HepG2 (cell line): Measurements from ENCODE around the gene VRK1. TPM values are rescaled to one million over a fixed set of nuclear protein-coding genes. Genes with fewer than 3 reads are reported as not detected.

Experiments used
- ATAC-seq: fragments of 200-7000 bp; cut with Tn5 transposase; 3 replicates; pipeline ENCODE4 v1.9.1; 2020; ENCODE audit warnings: mild to moderate bottlenecking, moderate library complexity
- BruUV-seq: library from RNA; stranded (reverse); fragments of 400-500 nt; replicated peaks from 2 replicates; lab custom pipeline; 2021; lab: Mats Ljungman, UMichigan
- CTCF ChIA-PET: fragments of 300-600 bp; formaldehyde crosslinking; extraction: SDS; loops from one replicate; lab custom pipeline; 2021; ENCODE audit warnings: low total read pairs, inconsistent platforms, low intra/inter-chr PET ratio; lab: Yijun Ruan, JAX
- POLR2A ChIA-PET: fragments of 350-600 bp; sonication (Branson Sonifier 250); formaldehyde crosslinking; loops from one replicate; lab custom pipeline; 2020; ENCODE audit warnings: antibody characterized with exemption, inconsistent platforms; lab: Yijun Ruan, JAX
- DNase-seq: peaks from one replicate; pipeline ENCODE4 v3.0.0-alpha.2; 2015; ENCODE audit warnings: low spot score
- FAIRE-seq: peaks from 3 replicates; lab custom pipeline; 2011; peaks lifted over from hg19 to GRCh38; lab: Jason Lieb, UNC
- H2AFZ ChIP-seq: one replicate; pipeline ENCODE4 v1.6.1; 2011; ENCODE audit warnings: low read length, inconsistent platforms
- H3K27ac ChIP-seq: fragments of 300-600 bp; 3 replicates; pipeline ENCODE4 v1.8.0; 2011; ENCODE audit warnings: mixed run types, mild to moderate bottlenecking, mixed read lengths, low read length, inconsistent platforms; ENCODE audit not compliant: insufficient read depth; ENCODE audit errors: extremely low read length
- H3K27me3 ChIP-seq, 2 experiments: fragments of 200-600 bp in 1 of 2; 2 replicates in 1 of 2; 3 replicates in 1 of 2; pipeline versions ENCODE4 v1.6.0 to v1.8.0; 2011; ENCODE audit warnings: low read length in 2 of 2, mild to moderate bottlenecking in 2 of 2, moderate library complexity in 2 of 2, inconsistent platforms in 1 of 2; ENCODE audit not compliant: insufficient read depth in 2 of 2, control insufficient read depth in 1 of 2
- H3K36me3 ChIP-seq, 2 experiments: fragments of 200-600 bp in 1 of 2; replicated peaks in 1 of 2; 2 replicates in 1 of 2; 3 replicates in 1 of 2; pipeline versions ENCODE4 v1.5.1 to v1.8.0; 2011; ENCODE audit warnings: low read length in 2 of 2, inconsistent platforms in 1 of 2; ENCODE audit not compliant: insufficient read depth in 2 of 2, control insufficient read depth in 1 of 2
- H3K4me1 ChIP-seq: 2 replicates; pipeline ENCODE4 v1.5.1; 2012; ENCODE audit warnings: low read length, inconsistent platforms; ENCODE audit not compliant: insufficient read depth
- H3K4me2 ChIP-seq: 2 replicates; pipeline ENCODE4 v1.6.0; 2011; ENCODE audit warnings: low read depth, low read length, inconsistent platforms
- H3K4me3 ChIP-seq, 3 experiments: fragments of 200-600 bp in 1 of 3; sonication (generic), shearing (Covaris generic) in 1 of 3; replicated peaks in 1 of 3; 2 replicates each; pipeline ENCODE4 v1.5.1; 2011 to 2016; ENCODE audit warnings: low read length in 3 of 3, inconsistent platforms in 2 of 3, low read depth in 2 of 3, mild to moderate bottlenecking in 2 of 3, control low read depth in 1 of 3, mixed read lengths in 1 of 3; ENCODE audit not compliant: insufficient read depth in 1 of 3
- H3K79me2 ChIP-seq: one replicate; pipeline ENCODE4 v1.6.1; 2011; ENCODE audit warnings: low read length, inconsistent platforms; ENCODE audit not compliant: insufficient read depth
- H3K9ac ChIP-seq: 2 replicates; pipeline ENCODE4 v1.6.0; 2011; ENCODE audit warnings: mild to moderate bottlenecking, low read depth, low read length, inconsistent platforms; ENCODE audit not compliant: insufficient read depth
- H3K9me3 ChIP-seq: 2 replicates; pipeline ENCODE4 v1.5.1; 2012; ENCODE audit warnings: mild to moderate bottlenecking, low read length
- H4K20me1 ChIP-seq: 2 replicates; pipeline ENCODE4 v1.6.0; 2011; ENCODE audit warnings: inconsistent platforms, mild to moderate bottlenecking, low read length, moderate library complexity; ENCODE audit not compliant: insufficient read depth
- ATF5 ChIP-seq: sonication (generic); formaldehyde crosslinking; IDR thresholded peaks from 2 replicates; pipeline ENCODE4 v1.4.0; 2020; ENCODE audit warnings: mild to moderate bottlenecking, low read depth, missing genetic modification reagents
- DNMT3B ChIP-seq: conservative IDR thresholded peaks from 2 replicates; pipeline ENCODE4 v1.6.1; 2016; ENCODE audit warnings: missing biosample characterization, control low read depth
- DPF2 ChIP-seq: sonication (generic); formaldehyde crosslinking; IDR thresholded peaks from 2 replicates; pipeline ENCODE4 v1.4.0; 2020; ENCODE audit warnings: mild to moderate bottlenecking, low read depth, missing genetic modification reagents, borderline replicate concordance
- NR2F2 ChIP-seq: IDR thresholded peaks from 2 replicates; pipeline ENCODE4 v1.6.1; 2012; ENCODE audit warnings: low read depth, inconsistent platforms, borderline replicate concordance
- RNF219 ChIP-seq: sonication (generic); formaldehyde crosslinking; IDR thresholded peaks from 2 replicates; pipeline ENCODE4 v1.5.0; 2020; ENCODE audit warnings: mild to moderate bottlenecking, missing genetic modification reagents
- ZBTB21 ChIP-seq: sonication (generic); formaldehyde crosslinking; IDR thresholded peaks from 2 replicates; pipeline ENCODE4 v1.4.0; 2020; ENCODE audit warnings: missing genetic modification reagents
- ZBTB38 ChIP-seq: sonication (generic); formaldehyde crosslinking; IDR thresholded peaks from 2 replicates; pipeline ENCODE4 v1.5.1; 2020; ENCODE audit warnings: mild to moderate bottlenecking, missing genetic modification reagents
- ZC3H4 ChIP-seq: sonication (generic); formaldehyde crosslinking; IDR thresholded peaks from 2 replicates; pipeline ENCODE4 v1.4.0; 2020; ENCODE audit warnings: missing genetic modification reagents, borderline replicate concordance
- ZNF251 ChIP-seq: sonication (generic); formaldehyde crosslinking; IDR thresholded peaks from 2 replicates; pipeline ENCODE4 v1.9.0; 2021; ENCODE audit warnings: mild to moderate bottlenecking, missing genetic modification reagents
- ZNF614 ChIP-seq: IDR thresholded peaks from 2 replicates; pipeline ENCODE4 v1.6.1; 2018; ENCODE audit warnings: missing biosample characterization, missing genetic modification reagents, inconsistent platforms, borderline replicate concordance
- WGBS: methylation state at CpG from one replicate; pipeline ENCODE4 v1.1.6; 2017; ENCODE audit warnings: low lambda C conversion rate; 5-methylcytosine and 5-hydroxymethylcytosine counted together
- in situ Hi-C: cut with HindIII; loops from 2 replicates; pipeline ENCODE4 v1.10.0; 2017; ENCODE audit warnings: low pct_unique_long_range_greater_than_20kb; ENCODE audit not compliant: extremely low pct_ligation_motif_present
- intact Hi-C: fragments of 100-400 bp; cut with micrococcal nuclease; formaldehyde crosslinking; loops from one replicate; pipeline ENCODE4 v1.10.0; 2022; ENCODE audit not compliant: unreplicated experiment
- polyA plus RNA-seq, 8 experiments: library from polyadenylated mRNA; depleted of rRNA in 3 of 8; stranded (reverse) in 7 of 8; unstranded in 1 of 8; fragments of >200 nt; fragmentation: Illumina TruSeq in 4 of 8; extraction: Trizol in 4 of 8; gene quantifications; 2 replicates each; pipeline versions ENCODE4 v1.2.1 to v1.2.3, GENCODE V29; 2011 to 2016; ENCODE audit warnings: low read depth in 4 of 8, missing spikeins in 1 of 8, mixed read lengths in 1 of 8; ENCODE audit not compliant: insufficient read depth in 1 of 8
- total RNA-seq, 5 experiments: library from RNA; depleted of rRNA; stranded (reverse); fragments of >200 nt; fragmentation: Illumina TruSeq; extraction: Trizol; gene quantifications; 2 replicates each; pipeline ENCODE4 v1.2.3, GENCODE V29; 2016; ENCODE audit warnings: low read depth in 1 of 5

The VRK1 gene
- total and polyA plus RNA-seq, 2 of the 13 experiments (the other 11 are each of a cell fraction or from before 2014, with no cell fraction given), result 7.9 to 51.3 TPM

GRCh38 chr14:96790186-96790585 is 7.0 kb upstream of the VRK1 start:
- POLR2A ChIA-PET, result no interaction called here
- H2AFZ ChIP-seq, result no peak overlapping the region
- H3K4me3 ChIP-seq, result no peak overlapping the region
- H3K4me1 ChIP-seq, result peaks cover 2% of the 10 kb centered on the region
- TF ChIP-seq ZNF251 (CRISPR knock-in tag) (no peak), ZBTB21 (CRISPR knock-in tag) (no peak), RNF219 (CRISPR knock-in tag) (no peak), NR2F2 (no peak)
- in situ Hi-C loops, result no loop called here
- no peaks in the 10 kb centered on the region for H3K9me3 ChIP-seq
- H3K4me2 ChIP-seq, result no peak overlapping the region
- H3K27me3 ChIP-seq, result peaks cover 0 to 7% of the 10 kb centered on the region in 2 experiments; a peak in 2 of 5 replicates
- no peak overlapping the region for H3K9ac ChIP-seq
- DNase-seq, result no peak
- intact Hi-C loops, result no loop called here
- 31% methylated on average over 3 of the region's 3 CpGs for WGBS
- H4K20me1 ChIP-seq, result no peaks in the 10 kb centered on the region
- no peak for ATAC-seq
- no TSS peak for BruUV-seq
- H3K36me3 ChIP-seq, result no peaks in the 10 kb centered on the region
- no peaks in the 10 kb centered on the region for H3K79me2 ChIP-seq
- H3K27ac ChIP-seq, result no peak overlapping the region
- CTCF ChIA-PET, result no interaction called here
- FAIRE-seq, result no peak

GRCh38 chr14:96790706-96791105 is 6.5 kb upstream of the VRK1 start:
- DNase-seq (no peak), ATAC-seq (no peak), FAIRE-seq (no peak)
- intact Hi-C loops (no loop called here), in situ Hi-C loops (no loop called here)
- Histone ChIP-seq H3K27me3 (peaks cover 0 to 7% of the 10 kb centered on the region in 2 experiments; a peak in 2 of 5 replicates), H4K20me1 (no peaks in the 10 kb centered on the region), H3K4me1 (peaks cover 7% of the 10 kb centered on the region), H3K36me3 (no peaks in the 10 kb centered on the region), H3K9me3 (no peaks in the 10 kb centered on the region), H3K27ac (no peak overlapping the region), H3K4me2 (no peak overlapping the region), H3K9ac (no peak overlapping the region), H2AFZ (no peak overlapping the region), H3K4me3 (no peak overlapping the region), H3K79me2 (no peaks in the 10 kb centered on the region)
- POLR2A ChIA-PET, result no interaction called here
- WGBS, result 4% methylated on average over 1 of the region's 1 CpG
- BruUV-seq, result no TSS peak
- CTCF ChIA-PET, result no interaction called here
- TF ChIP-seq ATF5 (CRISPR knock-in tag) (no peak), DNMT3B (CRISPR knock-in tag) (no peak), ZBTB38 (CRISPR knock-in tag) (no peak), ZNF614 (CRISPR knock-in tag) (no peak), ZC3H4 (CRISPR knock-in tag) (no peak), DPF2 (CRISPR knock-in tag) (no peak)
